Midbrain (tissue), 1 donor: ENCODE results near the gene PDZD7.

ENCODE experiments used
- DNase-seq: peaks from one replicate; lab custom pipeline; 2025; lab: John Stamatoyannopoulos, UW

The PDZD7 gene

DNA sequence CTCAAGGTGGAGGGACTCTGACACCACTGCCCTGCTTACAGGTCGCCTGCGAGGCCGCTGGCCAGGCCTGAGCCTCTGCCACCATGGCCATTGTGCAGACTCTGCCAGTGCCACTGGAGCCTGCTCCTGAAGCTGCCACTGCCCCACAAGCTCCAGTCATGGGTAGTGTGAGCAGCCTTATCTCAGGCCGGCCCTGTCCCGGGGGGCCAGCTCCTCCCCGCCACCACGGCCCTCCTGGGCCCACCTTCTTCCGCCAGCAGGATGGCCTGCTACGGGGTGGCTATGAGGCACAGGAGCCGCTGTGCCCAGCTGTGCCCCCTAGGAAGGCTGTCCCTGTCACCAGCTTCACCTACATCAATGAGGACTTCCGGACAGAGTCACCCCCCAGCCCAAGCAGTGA, 28.5 kb downstream of the PDZD7 start:
- no peak for DNase-seq

GRCh38 chr10:101001659-101002035, 29.3 kb downstream of the PDZD7 start:
- DNase-seq = no peak

DNA sequence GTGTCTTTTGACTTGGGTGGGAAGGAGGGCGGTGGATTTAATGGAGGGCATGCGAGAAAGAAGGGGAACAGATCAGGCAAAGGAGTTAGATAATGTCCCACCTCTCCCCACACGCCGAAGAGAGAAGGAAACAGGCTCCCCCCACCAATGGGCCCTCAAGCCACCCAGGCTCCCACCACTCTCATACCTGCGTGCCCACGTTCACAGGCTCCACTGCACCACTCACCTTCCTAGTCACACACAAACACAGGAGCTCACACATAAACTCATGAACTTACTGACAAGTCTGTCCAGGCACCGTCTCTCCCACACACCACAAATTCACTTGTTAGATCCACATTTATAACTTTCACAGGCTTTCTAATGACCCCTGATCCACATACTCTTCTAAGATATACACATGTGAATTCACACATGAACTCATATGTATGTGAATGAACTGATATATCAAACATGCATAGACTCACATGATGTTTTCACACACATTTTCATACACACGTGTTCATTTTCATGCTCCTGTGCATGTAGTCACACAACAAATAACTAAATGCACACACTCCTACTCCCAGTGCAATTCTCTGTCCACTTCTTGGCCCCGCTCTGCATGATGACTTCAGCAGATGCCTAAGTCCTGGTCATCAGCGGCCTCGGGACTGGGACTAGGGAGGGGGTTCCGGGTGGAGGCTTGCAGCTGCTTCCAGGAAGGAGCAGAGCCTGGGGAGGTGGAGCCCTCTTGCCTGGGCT, 29.8 kb downstream of the PDZD7 start:
- peak; percentile 72 for DNase-seq

- peak; percentile 37 for DNase-seq
Measured at GRCh38 chr10:101000127-101000914, 30.6 kb downstream of the PDZD7 start.

GRCh38 chr10:100999742-101000126, 31.2 kb downstream of the PDZD7 start, which contains the start of gene LZTS2:
Gene LZTS2 (plus strand): TSS chr10:100999808. CDS start chr10:101002539, 2,731 bp downstream.
- no peak for DNase-seq

DNA sequence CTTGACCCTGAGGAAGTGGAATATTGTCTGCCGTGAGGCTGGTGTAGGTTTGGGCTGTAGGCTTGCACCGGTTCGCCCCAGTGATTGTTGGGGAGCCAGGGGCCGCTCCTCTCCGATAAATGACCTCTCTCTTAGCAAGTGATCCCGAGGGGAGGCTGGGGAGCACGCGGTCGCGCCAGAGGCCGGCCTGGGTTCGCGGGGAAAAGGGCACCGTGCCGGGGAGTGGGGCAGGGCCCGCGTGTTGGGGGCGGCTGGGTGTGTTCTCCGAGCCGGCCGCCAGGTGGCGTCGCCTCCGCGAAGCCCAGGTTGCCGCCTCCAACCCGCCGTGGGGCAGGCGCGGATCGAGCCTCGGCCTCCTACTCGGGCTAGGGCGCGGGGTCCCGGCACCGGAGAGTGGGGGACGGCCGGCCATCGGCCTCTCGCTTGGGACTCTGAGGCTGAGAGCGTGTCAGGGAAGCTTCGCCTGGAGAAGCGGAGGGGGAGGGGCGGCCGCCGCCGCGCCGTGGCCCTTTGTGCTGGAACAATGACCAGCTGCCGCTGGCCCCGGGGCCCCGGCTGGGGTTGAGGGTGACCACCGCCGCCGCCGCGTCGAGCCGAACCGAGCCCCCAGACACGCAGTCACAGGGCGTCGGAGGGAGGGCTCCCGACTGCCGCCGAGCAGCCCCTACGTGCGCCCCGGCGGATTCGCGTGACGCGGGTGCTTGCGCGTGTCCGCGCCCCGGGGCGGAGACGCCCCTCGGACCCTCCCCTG, 31.8 kb downstream of the PDZD7 start:
- peak; percentile 85 for DNase-seq

DNA sequence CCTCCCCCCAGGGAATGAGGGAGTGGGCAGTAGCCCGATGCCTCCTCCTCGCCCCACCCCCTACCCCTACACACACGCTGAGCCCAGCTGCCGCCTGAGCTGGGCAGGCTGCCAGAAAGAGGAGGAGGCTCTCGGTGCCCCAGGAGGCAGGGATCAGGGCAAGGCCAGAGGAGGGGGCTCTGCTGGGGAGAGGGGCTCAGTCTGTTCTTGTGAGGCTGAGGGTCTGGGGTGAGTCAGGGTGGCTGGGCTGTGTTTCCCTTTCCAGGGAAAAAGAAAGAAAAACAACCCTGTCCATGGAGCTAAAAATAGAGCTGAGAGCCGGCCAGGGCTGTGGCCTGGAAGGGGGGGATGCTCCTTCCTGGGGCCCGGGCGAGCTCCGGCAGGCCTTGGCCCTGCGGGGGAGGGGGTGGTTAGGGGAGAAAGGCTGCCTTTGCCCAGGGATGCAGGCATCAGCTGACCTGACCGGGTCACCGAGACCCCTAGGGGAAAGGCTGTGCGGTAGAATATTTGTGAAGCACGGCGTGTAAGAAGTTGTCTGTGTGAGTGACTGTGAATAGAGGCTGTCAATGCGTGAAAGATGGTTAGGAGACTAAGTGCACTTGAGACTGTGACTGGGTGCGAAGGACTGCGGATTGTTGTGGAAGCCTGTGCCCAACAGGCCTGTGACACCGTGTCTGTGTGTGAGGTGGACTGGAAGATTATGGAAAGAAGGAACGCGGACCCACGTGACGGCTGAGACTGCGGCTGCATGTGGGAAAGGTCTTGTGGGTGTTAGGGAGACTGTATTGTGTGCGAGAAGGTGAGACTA, 32.5 kb downstream of the PDZD7 start:
- DNase-seq = peak; percentile 88

DNA sequence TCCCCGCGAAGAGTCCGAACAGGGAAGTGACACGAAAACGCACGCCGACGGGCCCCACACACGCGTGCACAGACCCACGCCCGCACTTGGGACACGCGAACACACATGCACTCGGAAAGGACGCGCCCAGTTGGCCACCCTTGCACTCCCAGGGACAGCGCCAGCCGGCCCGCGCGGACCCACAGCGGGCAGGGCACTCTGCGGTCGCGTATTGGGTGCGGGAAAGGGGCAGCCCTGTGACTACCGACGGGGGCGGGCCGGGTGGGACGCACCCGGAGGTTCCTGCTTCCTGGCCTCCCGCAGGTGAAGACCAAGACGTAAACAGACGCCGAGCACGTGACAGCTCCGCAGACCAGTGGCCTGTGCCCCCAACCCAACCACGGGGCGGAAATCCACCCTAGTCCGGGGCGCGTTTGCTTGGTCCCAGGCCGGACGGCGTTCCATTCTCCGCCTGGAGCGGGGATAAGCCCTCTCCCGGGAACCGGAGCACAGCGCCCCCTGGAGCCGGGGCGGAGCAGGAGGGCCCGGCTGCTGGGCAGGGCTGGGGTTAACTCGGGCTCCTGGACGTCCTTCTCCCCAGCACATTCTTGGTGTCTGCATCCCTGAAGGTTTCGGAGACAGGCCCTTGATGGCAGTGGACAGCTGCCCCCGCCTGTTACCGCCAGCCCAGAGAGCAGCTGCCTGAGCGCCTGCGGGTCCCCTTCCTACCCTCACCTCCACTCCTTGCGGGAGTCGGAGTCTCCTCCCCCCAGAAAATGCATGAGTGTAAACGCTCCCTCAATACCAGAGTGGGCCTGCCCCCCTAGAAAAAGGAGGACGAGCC, 33.4 kb downstream of the PDZD7 start:
- DNase-seq = peak; percentile 81

GRCh38 chr10:100996678-100997359, 34.1 kb downstream of the PDZD7 start:
- DNase-seq = peak; percentile 4

DNA sequence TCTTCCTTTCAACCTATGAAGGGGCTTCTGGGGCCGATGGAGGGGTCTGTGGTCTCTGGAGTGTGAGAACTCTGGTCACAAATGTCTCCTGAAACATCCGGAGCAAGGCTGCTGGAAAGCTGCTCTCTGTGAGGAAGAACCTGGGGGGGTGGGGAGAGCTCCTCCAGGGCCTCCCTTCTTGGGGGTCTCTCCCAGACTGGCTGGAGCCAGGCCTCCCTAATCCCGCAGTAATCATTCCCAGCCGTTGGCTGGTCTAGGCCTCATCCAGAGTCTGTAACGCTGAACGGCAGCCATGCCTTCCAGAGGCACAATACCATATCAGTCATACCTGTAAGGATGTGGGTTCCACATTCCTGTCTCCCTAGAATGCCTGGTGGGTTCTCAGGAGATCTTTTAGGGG, 35.7 kb downstream of the PDZD7 start:
- no peak for DNase-seq

- peak; percentile 77 for DNase-seq
Measured at GRCh38 chr10:100993986-100994708, 36.8 kb downstream of the PDZD7 start.

DNA sequence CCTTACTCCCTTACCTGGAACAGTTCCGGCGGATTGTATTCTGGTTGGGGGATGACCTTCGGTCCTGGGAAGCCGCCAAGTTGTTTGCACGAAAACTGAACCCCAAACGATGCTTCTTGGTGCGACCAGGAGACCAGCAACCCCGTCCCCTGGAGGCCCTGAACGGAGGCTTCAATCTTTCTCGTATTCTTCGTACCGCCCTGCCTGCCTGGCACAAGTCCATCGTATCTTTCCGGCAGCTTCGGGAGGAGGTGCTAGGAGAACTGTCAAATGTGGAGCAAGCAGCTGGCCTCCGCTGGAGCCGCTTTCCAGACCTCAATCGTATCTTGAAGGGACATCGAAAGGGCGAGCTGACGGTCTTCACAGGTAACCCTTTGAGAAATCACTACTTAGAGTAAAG, 41.8 kb downstream of the PDZD7 start:
- no peak for DNase-seq

DNA sequence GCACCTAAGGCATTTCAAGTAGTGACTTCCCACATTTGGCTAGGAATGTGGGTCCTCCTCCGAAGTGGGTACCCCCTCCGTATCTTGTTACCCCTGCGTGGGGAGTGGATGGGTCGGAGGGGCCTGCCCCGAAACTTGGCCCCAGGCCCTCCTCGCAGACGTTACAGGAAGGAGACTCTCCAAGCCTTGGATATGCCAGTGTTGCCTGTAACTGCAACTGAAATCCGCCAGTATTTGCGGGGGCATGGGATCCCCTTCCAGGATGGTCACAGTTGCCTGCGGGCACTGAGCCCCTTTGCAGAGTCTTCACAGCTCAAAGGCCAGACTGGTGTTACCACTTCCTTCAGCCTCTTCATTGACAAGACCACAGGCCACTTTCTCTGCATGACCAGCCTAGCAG, 42.8 kb downstream of the PDZD7 start:
- DNase-seq = no peak

- no peak for DNase-seq
Measured at GRCh38 chr10:100987685-100988049, 43.3 kb downstream of the PDZD7 start.

DNA sequence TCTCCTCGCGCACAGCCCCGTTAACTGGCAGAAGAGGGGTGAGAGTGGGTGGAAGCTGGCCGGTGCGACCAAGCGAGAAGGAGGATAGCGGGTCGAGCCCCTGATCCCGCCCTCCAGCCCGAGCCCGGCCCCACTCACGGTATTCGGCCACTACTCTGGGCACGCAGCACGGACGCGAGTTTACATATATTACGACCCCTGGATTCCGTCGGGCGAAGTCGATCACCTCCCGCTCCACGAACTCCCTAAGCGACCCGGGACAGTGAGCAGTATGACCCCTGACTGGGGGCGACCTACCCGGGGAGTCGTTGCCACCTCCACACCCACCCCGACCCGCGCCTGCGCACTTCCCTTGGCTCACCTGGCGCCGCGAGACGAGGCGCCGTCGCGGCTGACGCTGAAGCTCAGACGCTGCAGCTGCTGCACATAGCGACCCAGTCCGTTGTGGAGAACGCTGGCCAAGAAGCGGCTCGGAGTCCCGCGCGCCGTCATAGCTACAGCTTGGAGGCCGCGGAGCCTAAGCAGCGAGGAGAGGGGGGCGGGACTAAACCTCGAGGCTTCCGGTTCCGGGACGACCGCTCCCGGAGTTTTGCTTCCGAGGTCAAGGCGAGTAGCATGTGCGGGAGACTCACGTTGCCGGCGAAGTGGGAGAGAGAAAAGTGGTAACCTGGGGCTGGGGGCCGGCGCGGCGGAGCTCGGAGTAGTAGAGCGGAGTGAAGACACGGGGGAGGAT, 43.8 kb downstream of the PDZD7 start, which contains the start of the genes MRPL43 and TWNK:
TSS of gene MRPL43 (minus strand) at position 546 of the 733 bp plus-strand sequence. CDS start at position 492, 54 bp downstream.
TSS of gene TWNK (plus strand) at position 592 of the 733 bp plus-strand sequence. CDS start 668 bp downstream, outside the sequence.
- DNase-seq = peak; percentile 91

DNA sequence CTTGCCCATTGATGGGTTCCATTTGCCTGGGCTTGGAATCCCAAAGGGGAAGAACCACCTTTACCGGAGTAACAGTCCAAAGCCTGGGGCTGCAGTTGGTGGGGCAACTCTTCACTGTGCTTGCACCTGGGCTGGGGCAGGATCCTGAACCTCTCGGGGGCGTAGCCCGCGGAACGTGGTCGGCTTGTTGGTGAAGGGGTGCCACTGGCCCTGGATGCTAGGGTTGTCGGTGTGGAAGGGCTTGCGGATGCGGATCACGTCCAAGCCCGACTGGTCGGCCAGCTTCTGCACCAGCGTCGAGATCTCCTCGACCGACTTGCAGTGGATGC, 44.3 kb downstream of the PDZD7 start:
- DNase-seq = no peak

DNA sequence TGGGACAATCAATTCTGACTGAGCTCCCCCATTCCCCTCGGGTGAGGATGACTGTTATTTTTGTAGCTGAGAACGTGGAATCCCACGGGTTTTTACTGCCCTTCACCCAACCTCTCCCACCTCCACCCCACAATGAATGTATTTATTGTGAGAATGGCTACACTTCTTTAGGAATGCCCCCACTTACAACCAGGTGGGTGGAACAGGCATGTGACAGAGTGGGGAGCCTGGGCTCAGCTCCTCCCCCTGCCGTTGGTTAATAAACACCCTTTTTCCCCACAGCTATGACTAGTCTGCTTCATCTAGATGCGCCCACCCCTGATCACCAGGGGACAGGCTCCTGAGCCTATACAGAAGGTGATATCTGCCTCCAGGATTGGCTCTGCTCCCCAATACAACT, 45.6 kb downstream of the PDZD7 start:
- DNase-seq = no peak

DNA sequence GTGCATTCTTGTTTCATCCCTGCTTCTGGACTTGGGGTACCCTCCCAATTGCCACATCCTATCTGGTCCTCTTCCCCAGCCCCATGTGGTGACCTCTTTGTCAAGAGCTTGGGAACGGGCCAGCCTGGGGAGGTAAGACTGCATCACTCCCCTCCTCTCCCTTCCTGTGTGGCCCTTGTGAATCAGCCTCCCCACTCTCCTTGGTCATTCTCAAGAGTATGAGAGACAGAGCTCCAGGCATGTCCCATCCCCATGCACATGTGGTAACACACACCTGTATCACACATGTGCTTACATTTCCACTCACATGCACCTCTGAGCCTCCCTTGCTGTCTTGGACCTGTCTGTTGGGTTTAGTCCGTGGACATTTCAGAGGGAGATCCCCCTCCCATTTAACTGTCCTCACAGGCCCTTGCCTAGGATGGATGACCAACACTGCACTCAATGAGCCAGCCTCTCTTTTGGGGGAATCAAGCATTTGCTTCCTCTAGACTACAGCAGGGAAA, 46.2 kb downstream of the PDZD7 start:
- DNase-seq = no peak
